ENCODE measurements around the gene FZD2. TPM values are rescaled to one million over a fixed set of nuclear protein-coding genes. Genes with fewer than 3 reads are reported as not detected.
"Not testable (repeated sequence)": the region's sequence is repeated elsewhere in the genome, so short reads cannot be mapped to it uniquely, and the experiment has no call there.

The FZD2 gene
- total and polyA plus RNA-seq, 2 donors = 9.8 to 14.7 TPM

DNA sequence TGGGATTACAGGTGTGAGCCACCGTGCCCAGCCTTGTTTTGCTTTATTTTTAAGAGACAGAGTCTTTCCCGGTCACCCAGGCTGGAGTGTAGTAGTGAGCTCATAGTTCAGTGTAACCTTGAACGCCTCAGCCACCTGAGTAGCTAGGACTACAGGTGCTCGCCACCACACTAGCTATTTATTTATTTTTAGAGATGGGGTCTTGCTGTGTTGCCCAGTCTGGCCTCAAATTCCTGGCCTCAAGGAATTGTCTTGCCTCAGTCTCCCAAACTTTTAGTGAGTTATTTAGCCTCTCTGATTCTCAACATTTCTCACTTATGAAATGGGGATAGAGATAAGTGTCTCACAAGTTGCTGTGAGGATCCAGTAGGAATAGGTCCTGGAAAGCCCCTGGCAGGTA is 21.7 kb downstream of the FZD2 start:
- Histone ChIP-seq H3K27ac (ENCODE audit: low read depth) (no peak overlapping the region), H3K4me3 (ENCODE audit: low read depth, low read length) (no peak overlapping the region), H3K4me1 (ENCODE audit: insufficient read depth) (no peaks in the 10 kb centered on the region), H3K36me3 (ENCODE audit: insufficient read depth) (no peaks in the 10 kb centered on the region)
- whole genome bisulfite sequencing = 63% methylated on average over 4 of the region's 4 CpGs
- DNase-seq (ENCODE audit: extremely low spot score) = no peak

DNA sequence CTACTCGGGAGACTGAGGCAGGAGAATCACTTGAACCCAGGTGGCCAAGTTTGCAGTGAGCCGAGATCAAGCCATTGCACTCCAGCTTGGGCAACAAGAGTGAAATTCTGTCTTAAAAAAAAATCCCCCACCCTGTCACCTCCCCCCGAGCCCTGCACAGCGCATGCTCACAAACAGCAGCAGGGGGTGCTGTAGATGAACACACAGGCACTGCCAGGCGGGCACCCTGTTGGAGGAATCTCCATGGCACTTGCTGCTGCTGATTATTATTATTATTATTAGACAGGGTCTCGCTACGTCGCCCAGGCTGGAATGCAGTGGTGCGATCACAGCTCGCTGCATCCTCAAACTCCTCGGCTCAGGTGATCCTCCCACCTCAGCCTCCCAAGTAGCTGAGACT is 24.6 kb downstream of the FZD2 start:
- Histone ChIP-seq H3K27ac (ENCODE audit: low read depth) (no peak overlapping the region), H3K4me3 (ENCODE audit: low read depth, low read length) (no peak overlapping the region), H3K4me1 (ENCODE audit: insufficient read depth) (no peaks in the 10 kb centered on the region), H3K36me3 (ENCODE audit: insufficient read depth) (no peaks in the 10 kb centered on the region)
- WGBS = 86% methylated on average over 11 of the region's 11 CpGs
- no peak for DNase-seq (ENCODE audit: extremely low spot score)

DNA sequence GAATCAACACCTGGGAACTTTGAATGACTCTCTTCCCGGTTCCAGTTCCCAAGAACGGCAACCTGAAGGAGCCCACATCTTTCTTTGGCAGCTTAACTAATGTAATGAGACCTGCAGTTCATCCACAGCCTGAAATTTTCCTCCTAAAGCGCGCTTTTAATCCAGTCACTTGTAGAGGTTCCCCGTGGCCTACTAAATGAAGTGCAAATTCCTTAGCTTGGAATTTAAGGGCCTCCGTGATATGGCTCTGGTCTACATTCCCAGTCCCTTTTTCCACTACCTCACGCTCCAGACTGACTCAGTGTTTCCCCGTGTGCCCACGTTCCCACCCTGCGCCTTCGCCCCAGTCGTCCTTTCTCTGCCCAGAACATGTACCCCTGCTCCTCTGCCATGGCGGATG is 27.2 kb downstream of the FZD2 start:
- H3K27ac ChIP-seq (ENCODE audit: low read depth) = no peak overlapping the region

DNA sequence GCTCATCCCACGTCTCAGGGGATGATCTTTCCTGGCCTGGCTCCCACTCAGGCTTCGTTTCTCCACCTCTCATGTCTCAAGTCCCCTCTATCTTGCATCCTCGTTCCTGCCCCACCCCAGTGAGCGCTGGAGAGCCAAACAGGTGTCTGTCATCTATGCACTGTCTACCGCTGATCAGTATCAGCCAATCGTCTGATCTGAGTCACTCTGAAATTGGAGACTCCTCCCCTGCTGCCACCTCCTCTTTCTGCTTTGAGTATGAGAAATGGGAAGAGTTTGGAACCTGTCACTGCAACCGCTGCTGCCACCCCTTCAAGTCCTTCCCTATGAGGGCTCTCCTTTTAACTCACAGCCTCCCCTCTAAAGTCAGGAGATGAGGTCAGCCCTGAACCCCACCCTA is 28.0 kb downstream of the FZD2 start:
- WGBS = 66% methylated on average over 7 of the region's 7 CpGs
- Histone ChIP-seq H3K36me3 (ENCODE audit: insufficient read depth) (no peaks in the 10 kb centered on the region), H3K4me1 (ENCODE audit: insufficient read depth) (no peaks in the 10 kb centered on the region), H3K4me3 (ENCODE audit: low read depth, low read length) (no peak overlapping the region), H3K27ac (ENCODE audit: low read depth) (no peak overlapping the region)
- DNase-seq (ENCODE audit: extremely low spot score) = no peak

More for the DNA sequence above, 27.2 kb downstream of the FZD2 start:
- no peaks in the 10 kb centered on the region for H3K4me1 ChIP-seq (ENCODE audit: insufficient read depth)
- H3K4me3 ChIP-seq (ENCODE audit: low read depth, low read length) = no peak overlapping the region
- DNase-seq (ENCODE audit: extremely low spot score) = no peak
- 83% methylated on average over 13 of the region's 13 CpGs for WGBS
- H3K36me3 ChIP-seq (ENCODE audit: insufficient read depth) = no peaks in the 10 kb centered on the region

DNA sequence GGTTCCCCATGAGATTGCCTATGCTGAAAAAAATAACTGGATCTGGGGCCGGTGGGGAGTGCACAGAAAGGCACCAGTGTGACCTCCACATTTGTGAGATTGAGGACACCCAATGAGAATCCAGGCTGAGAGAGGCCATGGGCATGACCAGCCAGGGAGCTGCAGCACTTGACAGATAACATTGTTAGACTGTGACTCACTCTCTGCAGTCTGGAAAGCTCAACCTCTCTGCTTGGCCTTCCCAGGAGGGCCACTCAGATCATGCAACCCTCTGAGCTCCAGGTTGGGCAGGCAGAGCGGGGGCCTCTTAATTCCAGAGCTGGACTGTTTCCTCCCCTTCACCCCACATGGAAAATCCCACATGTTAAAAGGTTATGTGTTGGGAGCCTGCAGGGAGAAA is 30.1 kb downstream of the FZD2 start:
- Histone ChIP-seq H3K36me3 (ENCODE audit: insufficient read depth) (no peaks in the 10 kb centered on the region), H3K4me1 (ENCODE audit: insufficient read depth) (no peaks in the 10 kb centered on the region), H3K4me3 (ENCODE audit: low read depth, low read length) (no peak overlapping the region), H3K27ac (ENCODE audit: low read depth) (no peak overlapping the region)
- 18% methylated on average over 2 of the region's 2 CpGs for WGBS
- DNase-seq (ENCODE audit: extremely low spot score) = peak; percentile 32

DNA sequence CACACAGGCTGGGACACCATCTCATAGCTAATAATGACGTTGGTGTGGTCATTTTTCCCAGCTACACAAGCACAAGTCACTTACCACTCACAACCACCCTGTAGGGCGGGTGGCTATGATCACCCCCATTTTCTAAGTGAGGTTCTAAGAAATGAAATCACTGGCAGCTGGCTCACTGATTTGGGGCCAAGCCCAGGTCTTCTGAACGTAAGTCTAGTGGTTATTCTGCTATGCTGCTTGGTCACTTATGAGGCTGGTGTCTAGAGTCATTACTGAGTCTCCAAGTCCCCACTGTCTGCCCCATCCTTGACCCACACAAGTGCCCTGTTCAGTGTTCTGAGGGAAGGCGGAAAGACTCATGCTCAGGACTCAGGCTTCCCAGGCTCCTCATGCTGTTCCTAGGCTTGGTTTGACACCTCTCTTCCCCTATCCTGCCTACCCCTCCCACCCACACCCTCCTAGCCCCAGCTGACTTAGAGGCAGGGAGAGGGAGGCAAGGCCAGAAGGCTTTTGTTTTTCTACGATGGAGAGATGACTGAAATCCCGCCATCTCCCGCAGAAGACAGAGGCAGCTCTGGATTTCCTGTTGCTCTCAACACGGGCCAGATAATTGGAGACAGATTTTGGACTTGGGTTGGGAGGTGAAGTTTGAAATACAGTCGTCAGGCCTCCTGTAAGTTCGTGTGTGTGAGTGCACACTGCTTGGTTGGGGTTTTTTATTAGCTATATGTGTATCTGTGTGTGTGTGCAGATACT is 32.2 kb downstream of the FZD2 start:
- Histone ChIP-seq H3K4me1 (ENCODE audit: insufficient read depth) (no peaks in the 10 kb centered on the region), H3K4me3 (ENCODE audit: low read depth, low read length) (no peak overlapping the region), H3K27ac (ENCODE audit: low read depth) (no peak overlapping the region), H3K36me3 (ENCODE audit: insufficient read depth) (no peaks in the 10 kb centered on the region)
- 59% methylated on average over 10 of the region's 10 CpGs for WGBS
- no peak for DNase-seq (ENCODE audit: extremely low spot score)

DNA sequence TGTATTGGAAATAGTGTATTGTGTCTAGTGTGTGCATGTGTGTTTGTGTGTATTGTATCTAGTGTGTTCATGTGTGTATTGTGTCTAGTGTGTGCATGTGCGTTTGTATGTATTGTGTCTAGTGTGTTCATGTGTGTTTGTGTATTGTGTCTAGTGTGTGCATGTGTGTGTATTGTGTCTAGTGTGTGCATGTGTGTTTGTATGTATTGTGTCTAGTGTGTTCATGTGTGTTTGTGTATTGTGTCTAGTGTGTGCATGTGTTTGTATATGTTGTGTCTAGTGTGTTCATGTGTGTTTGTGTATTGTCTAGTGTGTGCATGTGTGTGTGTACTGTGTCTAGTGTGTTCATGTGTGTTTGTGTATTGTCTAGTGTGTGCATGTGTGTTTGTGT is 32.8 kb downstream of the FZD2 start:
- not testable (repeated sequence) for H3K27ac ChIP-seq (ENCODE audit: low read depth); H3K4me1 ChIP-seq (ENCODE audit: insufficient read depth); H3K36me3 ChIP-seq (ENCODE audit: insufficient read depth); DNase-seq (ENCODE audit: extremely low spot score); H3K4me3 ChIP-seq (ENCODE audit: low read depth, low read length)
- 94% methylated on average over 1 of the region's 1 CpG for WGBS

DNA sequence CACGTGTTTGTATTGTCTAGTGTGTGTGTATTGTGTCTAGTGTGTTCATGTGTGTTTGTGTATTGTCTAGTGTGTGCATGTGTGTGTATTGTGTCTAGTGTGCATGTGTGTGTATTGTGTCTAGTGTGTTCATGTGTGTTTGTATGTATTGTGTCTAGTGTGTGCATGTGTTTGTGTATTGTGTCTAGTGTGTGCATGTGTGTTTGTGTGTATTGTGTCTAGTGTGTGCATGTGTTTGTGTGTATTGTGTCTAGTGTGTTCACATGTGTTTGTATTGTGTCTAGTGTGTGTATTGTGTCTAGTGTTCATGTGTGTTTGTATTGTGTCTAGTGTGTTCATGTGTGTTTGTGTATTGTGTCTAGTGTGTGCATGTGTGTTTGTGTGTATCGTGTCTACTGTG is 33.5 kb downstream of the FZD2 start:
- DNase-seq (ENCODE audit: extremely low spot score); H3K27ac ChIP-seq (ENCODE audit: low read depth); H3K4me1 ChIP-seq (ENCODE audit: insufficient read depth); H3K4me3 ChIP-seq (ENCODE audit: low read depth, low read length); H3K36me3 ChIP-seq (ENCODE audit: insufficient read depth): not testable (repeated sequence)
- WGBS = 79% methylated on average over 2 of the region's 2 CpGs

DNA sequence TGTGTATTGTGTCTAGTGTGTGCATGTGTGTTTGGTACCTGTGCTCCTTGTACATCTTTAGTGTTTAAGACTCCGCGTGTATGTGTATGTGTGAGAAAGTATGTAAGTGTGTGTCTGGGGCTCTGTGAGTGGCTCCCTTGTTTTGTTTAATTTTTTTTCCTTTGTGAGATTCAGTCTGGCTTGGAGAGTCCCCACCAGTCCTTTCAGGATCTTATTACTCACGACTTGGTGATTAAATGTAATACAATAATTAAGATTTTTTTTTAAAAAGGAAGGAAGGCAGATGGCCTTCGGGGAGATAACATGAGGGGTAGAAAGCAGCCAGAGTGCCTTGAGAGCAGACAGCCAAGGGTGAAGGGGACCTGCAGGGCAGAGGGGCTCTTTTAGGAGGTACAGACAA is 33.9 kb downstream of the FZD2 start:
- no peak for DNase-seq (ENCODE audit: extremely low spot score)
- no peak overlapping the region for H3K27ac ChIP-seq (ENCODE audit: low read depth)
- H3K4me3 ChIP-seq (ENCODE audit: low read depth, low read length) = no peak overlapping the region
- H3K36me3 ChIP-seq (ENCODE audit: insufficient read depth) = no peaks in the 10 kb centered on the region
- no peaks in the 10 kb centered on the region for H3K4me1 ChIP-seq (ENCODE audit: insufficient read depth)
- 52% methylated on average over 4 of the region's 4 CpGs for WGBS

DNA sequence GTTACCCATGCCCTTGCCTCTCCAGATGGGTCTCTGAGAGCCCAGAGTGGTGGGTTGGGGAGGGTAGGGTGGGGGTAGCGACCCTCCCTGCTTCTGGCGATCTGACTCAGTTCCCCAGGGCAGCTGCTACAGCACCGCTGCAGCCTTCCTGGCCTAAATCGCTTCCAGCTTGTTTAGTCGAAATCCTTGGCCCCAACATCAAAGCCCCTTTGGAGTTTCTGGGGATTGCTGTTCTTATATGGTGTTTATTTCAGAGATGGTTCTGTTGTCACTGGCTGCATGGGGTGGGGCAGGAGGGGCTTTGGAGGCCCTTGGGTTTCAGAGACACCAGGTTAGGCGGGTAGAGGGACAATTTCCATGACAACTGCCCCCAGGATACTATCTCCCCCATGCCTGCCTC is 35.9 kb downstream of the FZD2 start:
- 40% methylated on average over 6 of the region's 6 CpGs for WGBS
- no peaks in the 10 kb centered on the region for H3K36me3 ChIP-seq (ENCODE audit: insufficient read depth)
- peak overlapping the region; percentile 57 for H3K27ac ChIP-seq (ENCODE audit: low read depth)
- DNase-seq (ENCODE audit: extremely low spot score) = no peak
- H3K4me1 ChIP-seq (ENCODE audit: insufficient read depth) = no peaks in the 10 kb centered on the region
- no peak overlapping the region for H3K4me3 ChIP-seq (ENCODE audit: low read depth, low read length)

DNA sequence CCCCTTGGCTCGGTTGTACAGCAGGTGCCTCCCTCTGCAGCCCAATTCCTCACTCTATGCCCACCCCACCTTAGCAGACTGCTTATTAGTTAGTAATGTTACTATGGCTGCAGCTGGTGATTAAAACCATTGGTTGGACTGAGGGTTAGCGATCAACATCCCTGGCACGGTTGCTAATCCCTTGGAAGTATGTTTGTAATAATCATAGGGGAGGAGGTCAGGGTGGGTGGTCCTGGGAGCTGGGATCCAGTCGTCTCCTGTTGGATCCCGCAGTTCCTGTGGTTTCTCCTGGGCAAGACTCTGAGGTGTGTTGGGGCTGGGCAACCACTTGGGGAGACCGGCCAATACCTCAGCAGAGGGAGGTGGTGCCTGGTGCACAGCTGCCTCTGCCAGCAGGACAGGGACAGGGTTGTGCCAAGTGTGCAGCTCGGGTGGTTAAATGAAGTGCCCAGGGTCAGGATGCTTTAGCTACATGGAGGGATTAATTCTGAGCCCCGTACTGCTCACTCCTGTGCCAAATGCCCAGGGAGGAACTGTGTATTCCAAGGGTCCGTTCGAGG is 38.0 kb downstream of the FZD2 start:
- no peak for DNase-seq (ENCODE audit: extremely low spot score)
- Histone ChIP-seq H3K4me1 (ENCODE audit: insufficient read depth) (no peaks in the 10 kb centered on the region), H3K27ac (ENCODE audit: low read depth) (no peak overlapping the region), H3K36me3 (ENCODE audit: insufficient read depth) (no peaks in the 10 kb centered on the region), H3K4me3 (ENCODE audit: low read depth, low read length) (no peak overlapping the region)
- 40% methylated on average over 10 of the region's 10 CpGs for WGBS

DNA sequence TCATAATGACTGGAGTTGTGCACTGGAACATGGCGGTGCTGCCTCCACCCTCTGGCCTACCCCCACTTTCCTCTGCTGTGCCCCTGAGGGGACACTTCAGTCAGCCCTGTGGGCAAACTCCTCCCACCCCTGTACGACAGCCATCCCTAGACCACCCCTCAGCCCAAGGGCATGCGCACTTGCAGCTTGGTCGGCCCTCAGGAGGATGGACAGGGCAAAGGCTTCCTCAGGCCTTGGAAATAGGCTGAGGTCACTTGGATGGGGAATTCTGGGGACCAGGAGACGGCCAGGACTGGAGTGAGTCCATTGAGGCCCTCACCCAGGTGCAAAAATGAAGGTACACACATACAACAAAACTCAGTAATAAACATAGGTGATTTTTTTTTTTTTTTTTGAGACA is 41.0 kb downstream of the FZD2 start:
- no peaks in the 10 kb centered on the region for H3K4me1 ChIP-seq (ENCODE audit: insufficient read depth)
- H3K27ac ChIP-seq (ENCODE audit: low read depth) = no peak overlapping the region
- H3K36me3 ChIP-seq (ENCODE audit: insufficient read depth) = no peaks in the 10 kb centered on the region
- H3K4me3 ChIP-seq (ENCODE audit: low read depth, low read length) = no peak overlapping the region
- no peak for DNase-seq (ENCODE audit: extremely low spot score)
- 93% methylated on average over 5 of the region's 5 CpGs for WGBS

DNA sequence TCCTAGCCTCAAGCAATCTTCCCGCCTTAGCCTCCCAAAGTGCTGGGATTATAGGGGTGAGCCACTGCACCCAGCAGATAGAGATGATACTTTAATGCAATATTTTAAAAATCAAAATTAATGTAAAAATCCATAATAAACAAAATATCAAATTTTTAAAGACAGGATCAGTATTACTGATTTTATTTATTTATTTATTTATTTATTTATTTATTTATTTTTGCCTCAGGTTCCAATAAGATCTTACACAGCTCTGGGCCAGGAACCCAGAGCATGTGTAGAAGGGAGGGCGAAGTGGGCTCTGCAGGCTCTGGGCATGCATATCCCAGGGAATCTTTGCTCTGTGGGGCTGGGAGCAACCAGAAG is 41.6 kb downstream of the FZD2 start:
- H3K4me3 ChIP-seq (ENCODE audit: low read depth, low read length) = no peak overlapping the region
- H3K4me1 ChIP-seq (ENCODE audit: insufficient read depth) = no peaks in the 10 kb centered on the region
- no peak overlapping the region for H3K27ac ChIP-seq (ENCODE audit: low read depth)
- WGBS = 85% methylated on average over 2 of the region's 2 CpGs
- no peaks in the 10 kb centered on the region for H3K36me3 ChIP-seq (ENCODE audit: insufficient read depth)
- no peak for DNase-seq (ENCODE audit: extremely low spot score)

DNA sequence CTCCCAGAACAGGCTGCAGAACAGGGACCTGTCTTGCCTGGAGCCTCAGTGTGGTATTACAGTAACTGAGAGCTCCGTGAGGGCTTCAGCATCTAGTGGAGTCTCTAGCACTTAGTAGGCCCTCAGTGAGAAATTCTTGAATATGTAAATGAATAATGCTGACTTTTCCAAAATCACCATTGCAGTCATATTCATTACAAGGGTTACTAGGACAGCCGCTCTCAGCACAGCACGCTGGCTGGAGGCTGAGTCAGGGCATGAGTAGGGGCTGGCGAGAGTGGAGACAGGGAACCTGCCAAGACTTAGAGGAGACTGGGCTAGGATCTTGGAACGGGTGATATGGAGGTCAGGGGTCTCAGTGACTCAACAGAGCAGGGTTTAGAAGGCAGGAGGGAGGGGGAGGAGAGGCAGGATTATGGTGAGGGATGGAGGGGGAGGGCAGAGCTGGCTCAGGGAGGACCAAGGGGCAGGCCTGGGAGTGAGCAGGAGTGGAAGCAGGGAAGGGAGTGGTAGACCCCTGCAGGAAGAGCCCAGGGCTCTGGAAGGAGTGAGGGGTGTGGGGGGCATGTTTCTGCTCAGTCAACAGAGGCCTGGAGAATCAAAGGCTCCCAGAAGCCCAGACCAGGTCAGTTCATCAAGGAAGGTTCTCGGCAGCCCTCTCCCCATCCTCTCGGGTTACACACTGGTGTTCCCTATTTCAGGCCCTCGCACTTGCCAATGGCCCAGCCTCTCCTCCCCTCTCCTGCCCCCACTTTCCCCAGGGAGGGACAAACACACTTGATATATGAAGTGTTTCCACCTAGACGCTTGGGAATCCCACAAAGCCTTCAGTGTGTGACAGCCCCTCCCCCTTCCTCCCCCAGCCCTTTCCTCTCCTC is 42.3 kb downstream of the FZD2 start:
- H3K27ac ChIP-seq (ENCODE audit: low read depth) = no peak overlapping the region
- DNase-seq (ENCODE audit: extremely low spot score) = peak; percentile 14

More for the DNA sequence above, 42.3 kb downstream of the FZD2 start:
- 30% methylated on average over 9 of the region's 9 CpGs for WGBS
- Histone ChIP-seq H3K4me3 (ENCODE audit: low read depth, low read length) (no peak overlapping the region), H3K4me1 (ENCODE audit: insufficient read depth) (no peaks in the 10 kb centered on the region), H3K36me3 (ENCODE audit: insufficient read depth) (no peaks in the 10 kb centered on the region)
